NT2/D1 (cell line): ENCODE measurements around the gene A1BG.
"Not testable (repeated sequence)": the region's sequence is repeated elsewhere in the genome, so short reads cannot be mapped to it uniquely, and the experiment has no call there.

Experiments used
- DNase-seq: peaks from one replicate; pipeline ENCODE4 v3.0.0-alpha.2; 2011; ENCODE audit warnings: low read depth, low spot score
- H3K27me3 ChIP-seq: 2 replicates; pipeline ENCODE4 v1.6.0; 2011; ENCODE audit warnings: mild to moderate bottlenecking; ENCODE audit not compliant: insufficient read length, insufficient read depth
- H3K36me3 ChIP-seq: 2 replicates; pipeline ENCODE4 v1.6.1; 2011; ENCODE audit warnings: mild to moderate bottlenecking, low read length, mixed read lengths; ENCODE audit not compliant: insufficient read depth, insufficient read length
- H3K4me1 ChIP-seq: 2 replicates; pipeline ENCODE4 v1.5.1; 2011; ENCODE audit not compliant: insufficient read depth, insufficient read length
- H3K4me3 ChIP-seq: 2 replicates; pipeline ENCODE4 v1.5.1; 2011; ENCODE audit warnings: low read depth; ENCODE audit not compliant: insufficient read length
- H3K9ac ChIP-seq: 2 replicates; pipeline ENCODE4 v1.6.0; 2011; ENCODE audit warnings: low read depth; ENCODE audit not compliant: insufficient read length
- H3K9me3 ChIP-seq: 2 replicates; pipeline ENCODE4 v1.5.1; 2011; ENCODE audit warnings: mild to moderate bottlenecking, low read length; ENCODE audit not compliant: insufficient read depth
- SUZ12 ChIP-seq: IDR thresholded peaks from 2 replicates; pipeline ENCODE4 v1.6.1; 2011; ENCODE audit not compliant: insufficient read length, insufficient read depth; ENCODE audit errors: extremely low read depth
- YY1 ChIP-seq: IDR thresholded peaks from 2 replicates; pipeline ENCODE4 v1.6.1; 2011; ENCODE audit not compliant: insufficient read length, insufficient read depth
- ZNF274 ChIP-seq: IDR thresholded peaks from 2 replicates; pipeline ENCODE4 v1.6.1; 2011; ENCODE audit warnings: mild to moderate bottlenecking, low read depth, low read length

The A1BG gene

DNA sequence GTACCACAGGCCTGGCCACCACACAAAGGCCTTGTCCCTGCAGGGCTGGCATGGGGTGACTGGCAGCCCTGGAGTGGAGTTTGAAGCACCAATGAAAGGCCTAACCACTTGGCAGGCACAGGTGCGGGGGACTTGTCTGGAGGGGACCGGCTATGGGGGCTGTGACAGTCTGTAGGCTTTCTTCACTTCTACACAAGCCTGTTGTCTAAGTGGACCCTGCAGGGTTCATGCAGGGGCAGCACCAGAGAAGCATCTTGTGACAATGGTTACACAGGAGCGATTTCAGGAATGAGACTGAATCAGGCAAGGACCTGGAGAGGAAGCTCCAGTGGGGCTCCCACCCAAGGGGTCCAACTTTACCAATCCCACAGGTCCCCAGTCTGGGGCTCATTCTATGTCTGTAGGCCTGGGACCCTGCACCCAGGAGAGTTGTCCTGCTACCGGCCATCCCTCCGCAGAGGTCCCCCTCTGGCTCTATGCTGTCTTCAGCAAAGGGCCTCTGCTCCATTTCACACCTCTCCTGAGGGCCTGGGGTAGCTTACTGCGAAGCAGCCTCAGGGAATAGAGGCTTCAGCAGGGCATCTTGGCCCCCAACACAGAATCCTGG, 29.8 kb upstream of the A1BG start:
- Histone ChIP-seq H3K36me3 (peaks cover 8% of the 10 kb centered on the region), H3K9ac (peak overlapping the region; percentile 4), H3K4me3 (no peak overlapping the region), H3K9me3 (no peaks in the 10 kb centered on the region), H3K27me3 (no peaks in the 10 kb centered on the region), H3K4me1 (peaks cover 10% of the 10 kb centered on the region)
- DNase-seq = no peak
- TF ChIP-seq ZNF274 (no peak), SUZ12 (no peak), YY1 (no peak)

- Histone ChIP-seq H3K4me1 (peaks cover 10% of the 10 kb centered on the region), H3K4me3 (peak overlapping the region; percentile 58), H3K9ac (peak overlapping the region; percentile 64), H3K27me3 (no peaks in the 10 kb centered on the region), H3K36me3 (no peaks in the 10 kb centered on the region), H3K9me3 (no peaks in the 10 kb centered on the region)
- no peak for DNase-seq
- TF ChIP-seq SUZ12 (no peak), YY1 (no peak), ZNF274 (no peak)
These were observed 28.3 kb upstream of the A1BG start for GRCh38 chr19:58381460-58382212.

- no peaks in the 10 kb centered on the region for H3K27me3 ChIP-seq
- H3K9ac ChIP-seq = peak within 1 kb of the TSS; percentile 94
- H3K4me1 ChIP-seq = peaks cover 9% of the 10 kb centered on the region
- H3K4me3 ChIP-seq = peak within 1 kb of the TSS; percentile 72
- DNase-seq = peak; percentile 99
- TF ChIP-seq ZNF274 (no peak), SUZ12 (no peak), YY1 (no peak)
- no peaks in the 10 kb centered on the region for H3K9me3 ChIP-seq
- no peaks in the 10 kb centered on the region for H3K36me3 ChIP-seq
These were observed 27.6 kb upstream of the A1BG start, which contains the start of gene ZNF837 for GRCh38 chr19:58380662-58381459. Gene ZNF837 (minus strand): TSS chr19:58381030. CDS start chr19:58369332, 11,698 bp downstream.

DNA sequence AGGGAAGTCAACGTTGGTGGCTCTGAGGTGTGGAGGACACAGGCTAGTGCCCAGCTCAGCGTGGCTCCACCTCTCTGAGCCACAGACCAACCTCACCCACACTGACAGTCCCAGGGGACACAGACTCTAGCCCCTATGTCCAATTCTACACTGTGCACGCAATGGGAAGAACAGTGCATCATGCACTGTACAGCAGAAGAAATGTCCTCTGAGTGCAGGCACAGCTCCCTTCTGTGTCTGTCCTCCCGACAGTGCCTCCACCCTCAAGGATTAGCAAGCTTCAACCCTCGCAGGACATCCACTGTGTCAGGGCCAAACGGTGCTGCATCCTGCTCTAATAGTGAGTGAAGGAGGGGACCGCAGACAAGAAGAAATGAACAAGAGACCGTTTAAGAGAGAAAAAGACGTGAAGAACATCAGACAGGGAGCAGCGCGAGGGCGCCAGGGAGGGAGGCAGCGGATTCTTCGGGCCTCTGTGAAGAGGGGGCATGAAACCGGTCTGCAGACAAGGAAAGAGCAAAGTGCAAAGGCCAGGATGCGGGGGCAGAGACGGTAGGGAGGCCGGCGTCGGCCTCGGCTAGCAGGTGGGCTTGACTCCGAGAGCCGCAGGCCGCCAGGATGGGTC, 26.9 kb upstream of the A1BG start:
- H3K27me3 ChIP-seq = no peaks in the 10 kb centered on the region
- DNase-seq = no peak
- H3K4me1 ChIP-seq = peaks cover 6% of the 10 kb centered on the region
- TF ChIP-seq SUZ12 (no peak), ZNF274 (no peak), YY1 (no peak)
- H3K36me3 ChIP-seq = no peaks in the 10 kb centered on the region
- no peaks in the 10 kb centered on the region for H3K9me3 ChIP-seq
- peak overlapping the region; percentile 72 for H3K4me3 ChIP-seq
- peak overlapping the region; percentile 94 for H3K9ac ChIP-seq

DNA sequence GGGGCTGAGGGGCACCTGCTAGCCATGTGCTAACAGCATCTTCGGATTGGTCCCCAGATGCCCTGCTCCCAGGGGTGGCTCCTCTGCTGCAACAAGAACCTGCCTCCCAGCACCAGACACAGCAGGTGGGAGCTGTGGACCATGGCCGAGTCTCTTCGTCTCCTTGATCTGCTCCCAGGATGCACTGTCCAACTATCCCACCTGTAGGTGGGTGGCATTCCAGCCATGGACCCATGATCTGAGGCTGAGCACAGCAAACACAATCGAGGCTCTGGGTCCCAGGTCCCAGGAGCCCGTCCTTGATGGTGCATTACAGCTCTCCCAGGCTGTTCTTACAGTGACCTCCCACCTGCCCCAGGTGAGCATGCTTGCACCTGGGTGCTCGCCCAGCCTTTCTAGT, 26.0 kb upstream of the A1BG start:
- H3K4me3 ChIP-seq = no peak overlapping the region

DNA sequence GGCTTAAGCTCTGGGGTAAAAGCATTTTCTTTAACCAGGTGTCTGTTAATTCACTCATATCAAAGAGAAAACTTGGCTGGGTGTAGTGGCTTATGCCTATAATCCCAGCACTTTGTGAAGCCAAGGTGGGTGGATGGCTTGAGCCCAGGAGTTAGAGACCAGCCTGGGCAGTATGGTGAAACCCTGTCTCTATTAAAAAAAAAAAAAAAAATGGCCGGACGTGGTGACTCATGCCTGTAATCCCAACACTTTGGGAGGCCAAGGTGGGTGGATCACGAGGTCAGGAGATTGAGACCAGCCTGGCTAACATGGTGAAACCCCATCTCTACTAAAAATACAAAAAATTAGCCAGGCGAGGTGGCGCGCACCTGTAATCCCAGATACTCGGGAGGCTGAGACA, 23.4 kb upstream of the A1BG start:
- H3K27me3 ChIP-seq, H3K4me3 ChIP-seq, H3K9me3 ChIP-seq, H3K9ac ChIP-seq, H3K4me1 ChIP-seq, DNase-seq, H3K36me3 ChIP-seq: not testable (repeated sequence)

More for the DNA sequence above, 26.0 kb upstream of the A1BG start:
- H3K27me3 ChIP-seq = no peaks in the 10 kb centered on the region
- TF ChIP-seq SUZ12 = no peak
- TF ChIP-seq YY1 = no peak
- no peak for TF ChIP-seq ZNF274
- no peak for DNase-seq
- no peak overlapping the region for H3K9ac ChIP-seq
- no peaks in the 10 kb centered on the region for H3K36me3 ChIP-seq
- H3K9me3 ChIP-seq = no peaks in the 10 kb centered on the region
- peaks cover 4% of the 10 kb centered on the region for H3K4me1 ChIP-seq

DNA sequence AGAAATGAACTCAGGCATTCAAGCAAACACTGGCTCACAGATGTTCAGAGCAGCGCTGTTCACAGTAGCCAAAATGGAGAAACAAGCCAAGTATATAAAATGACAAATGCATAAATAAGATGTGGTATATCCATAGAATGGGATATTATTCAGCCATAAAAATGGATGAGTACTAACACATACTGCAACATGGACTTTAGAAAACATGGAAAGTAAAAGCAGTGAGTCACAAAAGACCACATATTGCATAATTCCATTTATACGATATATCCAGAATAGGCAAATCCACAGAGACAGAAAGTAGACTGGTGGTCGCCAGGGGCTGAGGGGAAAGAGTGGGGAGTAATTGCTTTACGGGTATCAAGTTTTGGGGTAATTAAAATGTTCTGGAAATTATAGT, 20.9 kb upstream of the A1BG start:
- Histone ChIP-seq H3K4me3 (no peak overlapping the region), H3K9me3 (no peaks in the 10 kb centered on the region), H3K36me3 (no peaks in the 10 kb centered on the region), H3K27me3 (no peaks in the 10 kb centered on the region), H3K4me1 (peaks cover 5% of the 10 kb centered on the region), H3K9ac (no peak overlapping the region)
- DNase-seq = no peak
- TF ChIP-seq SUZ12 = no peak
- no peak for TF ChIP-seq YY1
- TF ChIP-seq ZNF274 = no peak
